Activated gamma-delta T cell treated with Interleukin-2 at 50 U/mL for 16 hours (primary cell): ENCODE results near the gene TNFAIP8L3.

Experiments used
- DNase-seq: peaks from one replicate; pipeline ENCODE4 v3.0.0-alpha.2; 2020

The TNFAIP8L3 gene

GRCh38 chr15:51089041-51089440 lies 5.7 kb downstream of the TNFAIP8L3 start:
- DNase-seq: no peak

- DNase-seq: no peak
Measured at GRCh38 chr15:51088585-51088984, 6.1 kb downstream of the TNFAIP8L3 start.

DNA sequence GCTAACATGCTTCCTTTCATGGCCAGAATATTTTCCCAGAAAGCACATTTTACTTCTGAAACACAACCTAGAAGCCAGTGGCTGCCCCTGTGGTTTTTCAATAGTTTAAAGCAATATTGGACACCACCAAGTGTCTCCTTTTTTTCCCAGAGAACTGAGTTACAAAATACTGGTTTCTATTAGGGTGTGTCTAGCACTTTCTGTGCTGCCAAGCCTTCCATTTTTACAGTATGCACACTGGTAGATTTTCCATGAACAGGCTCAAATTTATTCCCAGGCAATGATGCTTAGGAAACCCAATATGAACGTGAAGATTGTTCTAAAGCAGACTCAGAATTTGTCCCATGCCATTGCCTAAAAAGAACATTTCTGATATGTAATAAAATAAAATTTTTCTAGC lies 7.2 kb downstream of the TNFAIP8L3 start:
- no peak for DNase-seq

DNA sequence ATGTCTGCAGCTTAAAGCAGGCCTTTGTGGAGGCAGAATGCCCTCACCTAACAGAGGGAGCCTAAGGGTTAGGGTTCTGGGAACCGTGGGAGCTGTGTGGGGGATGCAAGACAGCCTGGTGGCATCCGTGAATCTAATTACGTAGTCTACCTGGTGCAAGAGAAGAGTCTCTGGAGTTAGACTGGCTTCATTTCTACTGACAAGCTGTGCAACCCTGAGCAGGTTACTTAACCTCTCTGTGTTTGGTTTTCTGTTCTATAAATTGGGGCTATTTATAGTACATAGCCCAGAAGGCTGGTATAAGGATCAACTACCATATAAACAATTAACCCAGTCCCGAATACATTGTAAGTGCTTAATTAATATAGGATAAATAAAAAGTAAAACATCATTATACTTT lies 8.3 kb downstream of the TNFAIP8L3 start:
- DNase-seq: no peak

DNA sequence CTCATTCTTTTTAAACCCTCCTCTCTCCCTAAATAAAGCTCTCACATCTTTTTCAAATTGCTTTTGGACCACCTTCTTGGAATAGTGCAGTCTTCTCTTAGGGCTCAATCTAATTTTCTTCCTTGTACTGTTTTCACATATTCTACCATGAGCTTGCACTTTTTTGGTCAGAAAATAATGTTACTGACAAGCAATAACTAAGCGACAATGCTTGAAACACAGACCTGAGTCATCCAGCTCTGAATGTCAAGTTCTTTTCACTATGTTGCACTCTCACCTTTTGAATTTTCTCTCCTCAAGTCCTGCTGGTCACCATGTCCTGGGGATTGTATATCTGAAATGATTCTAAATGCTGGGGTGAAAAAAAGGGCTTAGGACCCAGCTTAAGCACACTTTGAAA lies 8.9 kb downstream of the TNFAIP8L3 start:
- no peak for DNase-seq

- no peak for DNase-seq
Measured at GRCh38 chr15:51083641-51084166, 11.0 kb downstream of the TNFAIP8L3 start.

GRCh38 chr15:51082246-51082645 lies 12.5 kb downstream of the TNFAIP8L3 start:
- DNase-seq: no peak

- no peak for DNase-seq
Measured at GRCh38 chr15:51080286-51080685, 14.4 kb downstream of the TNFAIP8L3 start.

- DNase-seq: no peak
Measured at GRCh38 chr15:51079226-51079625, 15.5 kb downstream of the TNFAIP8L3 start.

DNA sequence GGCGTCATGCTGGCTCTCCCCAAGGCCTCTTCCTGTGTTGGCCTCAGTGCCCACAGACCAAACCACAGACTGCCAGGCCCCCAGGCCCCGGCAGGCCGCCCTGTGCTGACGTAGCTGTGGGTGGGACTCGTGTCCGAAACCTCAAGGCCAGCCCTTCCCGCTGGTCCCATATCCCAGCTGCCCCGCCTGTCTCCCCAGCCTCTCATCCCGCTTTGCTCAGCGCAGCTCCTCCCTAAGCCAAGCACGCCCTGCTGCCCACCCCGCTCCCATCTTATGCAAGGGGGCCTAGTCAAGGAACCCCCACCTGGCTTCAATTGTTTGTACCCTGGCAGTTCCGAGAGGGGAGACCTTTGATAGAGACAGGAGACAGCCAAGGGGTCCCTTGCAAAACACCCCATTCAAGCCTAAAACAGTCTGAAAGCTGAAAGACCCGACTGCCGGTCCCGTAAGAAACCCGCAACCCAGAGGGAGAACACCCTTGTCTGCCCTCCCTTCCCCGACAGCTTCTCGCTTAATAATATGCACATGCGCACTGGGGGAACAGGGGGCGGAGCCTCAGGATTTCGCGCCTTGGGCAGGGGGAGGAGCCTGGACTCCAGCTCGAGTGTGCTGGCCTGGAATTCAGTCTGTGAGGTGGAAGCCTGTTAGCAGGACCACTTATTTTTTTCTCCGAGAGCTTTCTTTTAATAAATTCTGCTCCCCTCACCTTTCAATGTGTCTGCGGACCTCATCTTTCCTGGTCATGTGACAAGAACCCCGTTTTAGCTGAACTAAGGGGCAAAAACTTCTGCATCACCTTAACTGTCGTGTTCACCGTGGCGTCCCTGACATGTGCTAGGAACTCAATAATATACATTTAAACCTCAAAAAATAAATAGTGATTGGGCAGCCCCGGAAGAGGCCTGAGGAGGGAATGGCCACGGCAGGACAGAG lies 17.2 kb downstream of the TNFAIP8L3 start:
- DNase-seq: peak; percentile 16

DNA sequence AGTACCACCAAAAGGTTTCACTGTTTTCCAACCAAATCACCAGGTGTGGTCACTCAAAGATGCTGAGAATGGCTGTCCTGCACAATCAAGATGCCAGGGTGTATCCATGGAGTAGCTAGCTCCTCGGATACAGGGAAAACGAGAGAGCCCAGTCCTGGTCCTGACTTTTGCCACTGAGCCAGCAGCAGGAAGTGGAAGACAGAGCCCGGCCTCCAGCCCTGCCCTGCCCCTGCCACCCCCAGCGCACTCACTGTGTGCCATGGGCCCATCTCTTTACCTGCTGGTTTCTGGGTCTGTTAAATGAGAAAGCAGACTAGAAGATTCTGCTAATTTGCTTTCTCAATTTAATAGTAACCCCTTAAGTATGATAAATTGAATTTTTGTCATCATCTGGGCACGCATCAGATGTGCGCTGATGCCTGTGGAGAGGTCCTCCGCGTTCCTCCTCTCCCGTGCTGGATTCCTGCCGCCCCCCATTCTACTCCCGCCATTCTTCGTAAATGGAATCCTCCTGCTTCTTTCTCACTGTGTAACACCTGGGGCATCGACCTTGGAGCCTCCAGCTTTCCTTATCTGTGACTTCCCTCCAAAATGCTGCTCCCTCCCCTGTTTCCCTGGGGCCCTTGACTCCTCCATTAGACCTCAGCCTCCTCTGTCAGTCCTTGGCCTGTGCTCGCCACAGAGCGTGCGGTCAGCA lies 18.0 kb downstream of the TNFAIP8L3 start:
- no peak for DNase-seq

GRCh38 chr15:51075826-51076523 lies 18.7 kb downstream of the TNFAIP8L3 start:
- no peak for DNase-seq

GRCh38 chr15:51075364-51075763 lies 19.3 kb downstream of the TNFAIP8L3 start:
- no peak for DNase-seq

DNA sequence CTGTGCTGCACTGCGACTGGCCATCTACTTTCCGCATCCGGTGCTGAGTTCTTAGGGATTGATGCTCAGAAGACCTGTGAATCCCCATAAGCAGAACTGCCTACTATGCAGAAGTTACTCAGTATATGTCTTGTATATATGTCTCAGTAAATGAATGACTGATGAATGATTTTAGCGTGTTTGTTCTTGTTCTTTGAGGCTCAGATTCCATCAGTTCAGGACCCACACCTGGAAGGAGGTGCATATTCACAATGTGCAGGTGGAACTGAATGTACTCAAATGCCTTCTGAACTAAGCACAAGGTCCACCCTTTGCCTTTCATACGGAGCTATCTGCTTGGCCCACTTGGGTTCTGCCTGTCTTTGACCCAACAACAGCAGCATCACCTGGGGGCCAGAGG lies 19.8 kb downstream of the TNFAIP8L3 start:
- DNase-seq: no peak

DNA sequence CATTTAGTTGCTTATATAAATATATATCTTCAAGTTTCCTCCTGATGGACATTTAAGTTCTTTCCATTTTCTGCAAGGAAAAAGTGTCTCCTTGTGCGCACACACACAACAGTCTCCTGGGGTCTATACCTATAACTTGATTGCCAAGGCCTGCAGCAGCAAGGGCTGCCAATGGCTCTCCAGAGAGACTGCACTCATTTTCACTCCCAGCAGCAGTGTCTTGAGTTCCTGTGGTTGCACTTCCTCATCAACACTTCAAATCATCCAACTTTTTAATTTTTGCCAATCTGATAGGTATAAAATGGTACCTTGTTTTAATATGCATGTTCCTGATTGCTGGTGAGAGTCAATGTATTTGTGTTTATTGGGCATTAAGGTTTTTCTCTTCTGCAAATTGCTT lies 23.1 kb downstream of the TNFAIP8L3 start:
- DNase-seq: no peak

DNA sequence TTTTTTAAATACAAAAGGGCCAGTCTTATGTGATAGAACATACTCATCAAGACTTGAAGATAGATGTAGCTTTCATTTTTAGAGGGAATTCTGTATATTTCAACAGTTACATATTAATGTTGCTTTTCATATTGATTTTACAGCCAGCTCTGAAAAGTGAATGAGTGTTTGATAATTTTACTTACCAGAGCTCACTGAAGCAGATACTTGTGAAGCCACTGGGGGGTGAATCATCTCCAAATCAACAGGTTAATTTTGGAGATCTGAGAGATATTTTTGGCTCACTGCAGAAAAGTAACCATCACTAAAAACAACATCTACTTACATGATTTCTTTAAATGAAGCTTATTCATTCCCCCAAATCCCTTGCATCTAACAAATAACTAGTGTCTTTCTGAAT lies 24.7 kb downstream of the TNFAIP8L3 start:
- no peak for DNase-seq

DNA sequence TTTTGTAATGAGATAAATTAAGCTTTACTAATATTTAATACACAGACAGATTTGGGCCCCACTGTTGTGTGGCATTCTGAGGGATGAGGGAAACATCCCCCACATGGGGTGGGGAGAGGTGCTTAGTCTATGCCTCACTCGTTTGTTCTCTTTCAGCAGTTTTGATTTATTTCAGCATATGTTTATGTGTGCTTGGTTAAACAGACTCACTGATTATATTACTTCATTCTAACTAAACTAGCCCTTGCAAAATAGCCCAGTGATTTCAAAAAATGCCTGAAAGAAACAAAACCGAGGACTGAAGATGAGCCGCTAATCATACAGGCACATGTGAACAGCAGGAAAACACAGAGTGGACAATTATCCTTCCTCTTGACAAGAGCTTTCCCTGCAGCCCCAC lies 27.2 kb downstream of the TNFAIP8L3 start:
- no peak for DNase-seq

GRCh38 chr15:51065781-51066180 lies 28.9 kb downstream of the TNFAIP8L3 start:
- no peak for DNase-seq

GRCh38 chr15:51065261-51065660 lies 29.4 kb downstream of the TNFAIP8L3 start:
- no peak for DNase-seq

DNA sequence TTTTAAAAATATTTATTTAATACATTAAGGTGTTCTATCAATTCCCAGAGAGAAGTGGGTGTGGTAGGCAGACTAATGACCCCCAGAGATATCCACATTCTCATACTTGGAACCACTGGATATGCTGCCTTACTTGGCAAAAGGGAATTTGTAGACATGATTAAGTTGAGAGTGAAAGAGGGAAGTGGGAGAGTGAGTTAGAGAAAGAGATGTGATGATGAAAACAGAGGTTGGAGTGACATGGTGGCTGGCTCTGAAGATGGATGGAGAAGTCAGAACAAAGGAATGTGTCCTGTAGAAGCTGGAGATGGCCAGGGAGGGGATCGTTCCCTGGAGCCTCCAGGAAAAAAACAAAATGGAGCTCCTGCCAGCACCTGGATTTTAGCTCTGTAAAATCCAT lies 32.0 kb downstream of the TNFAIP8L3 start:
- no peak for DNase-seq

DNA sequence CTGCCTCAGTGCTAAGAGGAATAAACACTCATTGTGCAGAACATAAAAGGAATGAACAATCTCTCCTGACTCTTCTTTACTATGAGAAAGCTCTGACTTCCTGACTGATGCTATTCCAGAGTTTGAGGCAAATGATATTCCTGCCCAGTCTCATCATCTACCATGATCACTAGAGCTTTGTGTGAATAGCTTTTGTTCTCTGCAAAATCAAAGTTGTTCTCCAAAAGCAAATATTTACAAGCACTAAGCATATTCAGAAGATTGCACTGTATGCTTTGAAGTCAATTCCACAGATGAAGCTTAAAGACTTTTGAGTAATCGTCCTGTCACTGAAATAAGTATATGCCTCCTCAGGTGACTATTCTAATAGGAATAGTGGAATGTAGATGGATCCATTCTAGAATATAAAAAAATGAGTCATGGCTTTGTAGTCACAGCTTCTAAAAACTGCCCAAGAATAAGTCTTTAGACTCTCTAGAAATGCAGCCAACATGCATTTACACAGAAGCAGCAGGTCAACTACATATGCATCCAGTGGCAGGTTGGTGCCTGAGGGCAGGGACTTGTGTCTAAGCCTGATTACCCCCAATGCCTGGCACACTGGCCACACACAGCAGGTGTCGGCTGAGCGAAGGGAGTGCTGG lies 34.6 kb downstream of the TNFAIP8L3 start:
- no peak for DNase-seq

DNA sequence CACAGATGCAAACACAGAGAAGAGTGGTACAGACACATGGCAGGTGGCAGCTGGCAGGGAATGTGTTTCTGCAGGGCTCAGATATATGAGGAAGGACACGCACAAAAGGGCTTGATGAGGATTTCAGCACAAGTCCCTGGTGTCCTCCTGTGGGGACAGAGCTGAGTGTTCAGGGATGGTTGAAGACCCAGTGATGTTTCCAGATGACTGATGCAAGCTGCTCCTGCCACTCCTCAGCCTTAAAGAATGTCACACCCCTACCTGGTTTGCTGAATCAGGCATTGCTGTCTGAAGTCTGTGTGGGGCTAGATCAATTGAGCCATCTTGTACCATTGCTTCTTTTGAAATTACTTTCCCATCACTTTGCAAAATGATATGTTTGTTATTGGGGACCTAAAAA lies 40.2 kb downstream of the TNFAIP8L3 start:
- DNase-seq: no peak

GRCh38 chr15:51053571-51053970 lies 41.1 kb downstream of the TNFAIP8L3 start:
- no peak for DNase-seq
